Measurements from ENCODE around the gene ETFBKMT.
"Not testable (repeated sequence)": the region's sequence is repeated elsewhere in the genome, so short reads cannot be mapped to it uniquely, and the experiment has no call there.

The ETFBKMT gene

GRCh38 chr12:31682136-31682962 is 22.9 kb downstream of the ETFBKMT start:
- no peak overlapping the region for H3K4me3 ChIP-seq (ENCODE audit: low read length)
- no peak overlapping the region for H3K4me2 ChIP-seq (ENCODE audit: low read depth, low read length)
- H2AFZ ChIP-seq (ENCODE audit: low read length) = no peak overlapping the region
- H3K9ac ChIP-seq (ENCODE audit: low read length) = no peak overlapping the region
- no peaks in the 10 kb centered on the region for H3K79me2 ChIP-seq (ENCODE audit: low read length)
- H3K4me1 ChIP-seq (ENCODE audit: low read length) = 0 out of 2 replicates have a peak, but pooled peaks cover 3% of the 10 kb centered on the region
- no peaks in the 10 kb centered on the region for H3K27me3 ChIP-seq (replicated peaks; ENCODE audit: insufficient read depth, low read length)
- TF ChIP-seq EZH2 (optimal IDR thresholded peaks at IDR 0.05; ENCODE audit: low read depth, low read length) (no peak), EZH2phosphoT487 (IDR thresholded peaks at IDR 0.05; ENCODE audit: low read length) (no peak)
- TF ChIP-seq, protein P1, sequence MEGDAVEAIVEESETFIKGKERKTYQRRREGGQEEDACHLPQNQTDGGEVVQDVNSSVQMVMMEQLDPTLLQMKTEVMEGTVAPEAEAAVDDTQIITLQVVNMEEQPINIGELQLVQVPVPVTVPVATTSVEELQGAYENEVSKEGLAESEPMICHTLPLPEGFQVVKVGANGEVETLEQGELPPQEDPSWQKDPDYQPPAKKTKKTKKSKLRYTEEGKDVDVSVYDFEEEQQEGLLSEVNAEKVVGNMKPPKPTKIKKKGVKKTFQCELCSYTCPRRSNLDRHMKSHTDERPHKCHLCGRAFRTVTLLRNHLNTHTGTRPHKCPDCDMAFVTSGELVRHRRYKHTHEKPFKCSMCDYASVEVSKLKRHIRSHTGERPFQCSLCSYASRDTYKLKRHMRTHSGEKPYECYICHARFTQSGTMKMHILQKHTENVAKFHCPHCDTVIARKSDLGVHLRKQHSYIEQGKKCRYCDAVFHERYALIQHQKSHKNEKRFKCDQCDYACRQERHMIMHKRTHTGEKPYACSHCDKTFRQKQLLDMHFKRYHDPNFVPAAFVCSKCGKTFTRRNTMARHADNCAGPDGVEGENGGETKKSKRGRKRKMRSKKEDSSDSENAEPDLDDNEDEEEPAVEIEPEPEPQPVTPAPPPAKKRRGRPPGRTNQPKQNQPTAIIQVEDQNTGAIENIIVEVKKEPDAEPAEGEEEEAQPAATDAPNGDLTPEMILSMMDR (IDR thresholded peaks at IDR 0.05; ENCODE audit: low read length) = peak; percentile 82
- H3K36me3 ChIP-seq (replicated peaks; ENCODE audit: insufficient read depth, low read length) = no peaks in the 10 kb centered on the region
- no peaks in the 10 kb centered on the region for H4K20me1 ChIP-seq (ENCODE audit: insufficient read depth, low read length)
- no peaks in the 10 kb centered on the region for H3K9me2 ChIP-seq (replicated peaks; ENCODE audit: insufficient read depth, low read length)
- peak; percentile 92 for DNase-seq
- no peaks in the 10 kb centered on the region for H3F3A ChIP-seq (ENCODE audit: insufficient read depth, low read length)
- no peak overlapping the region for H3K27ac ChIP-seq (ENCODE audit: low read length)
- H3K9me3 ChIP-seq (replicated peaks; ENCODE audit: insufficient read depth, low read length) = no peaks in the 10 kb centered on the region

- H3K79me2 ChIP-seq (ENCODE audit: low read length) = no peaks in the 10 kb centered on the region
- H2AFZ ChIP-seq (ENCODE audit: low read length) = no peak overlapping the region
- H3K4me3 ChIP-seq (ENCODE audit: low read length) = no peak overlapping the region
- H3K36me3 ChIP-seq (replicated peaks; ENCODE audit: insufficient read depth, low read length) = no peaks in the 10 kb centered on the region
- H3K9me3 ChIP-seq (replicated peaks; ENCODE audit: insufficient read depth, low read length) = no peaks in the 10 kb centered on the region
- 0 out of 2 replicates have a peak, but pooled peaks cover 3% of the 10 kb centered on the region for H3K4me1 ChIP-seq (ENCODE audit: low read length)
- no peak overlapping the region for H3K27ac ChIP-seq (ENCODE audit: low read length)
- H3F3A ChIP-seq (ENCODE audit: insufficient read depth, low read length) = no peaks in the 10 kb centered on the region
- H3K27me3 ChIP-seq (replicated peaks; ENCODE audit: insufficient read depth, low read length) = no peaks in the 10 kb centered on the region
- no peak overlapping the region for H3K4me2 ChIP-seq (ENCODE audit: low read depth, low read length)
- TF ChIP-seq, protein P1 (IDR thresholded peaks at IDR 0.05; ENCODE audit: low read length) = no peak
- TF ChIP-seq EZH2 (optimal IDR thresholded peaks at IDR 0.05; ENCODE audit: low read depth, low read length) (no peak), EZH2phosphoT487 (IDR thresholded peaks at IDR 0.05; ENCODE audit: low read length) (no peak)
- no peak for DNase-seq
- H3K9ac ChIP-seq (ENCODE audit: low read length) = no peak overlapping the region
- no peaks in the 10 kb centered on the region for H4K20me1 ChIP-seq (ENCODE audit: insufficient read depth, low read length)
- H3K9me2 ChIP-seq (replicated peaks; ENCODE audit: insufficient read depth, low read length) = no peaks in the 10 kb centered on the region
Observed at GRCh38 chr12:31685801-31686200, 26.3 kb downstream of the ETFBKMT start.

DNA sequence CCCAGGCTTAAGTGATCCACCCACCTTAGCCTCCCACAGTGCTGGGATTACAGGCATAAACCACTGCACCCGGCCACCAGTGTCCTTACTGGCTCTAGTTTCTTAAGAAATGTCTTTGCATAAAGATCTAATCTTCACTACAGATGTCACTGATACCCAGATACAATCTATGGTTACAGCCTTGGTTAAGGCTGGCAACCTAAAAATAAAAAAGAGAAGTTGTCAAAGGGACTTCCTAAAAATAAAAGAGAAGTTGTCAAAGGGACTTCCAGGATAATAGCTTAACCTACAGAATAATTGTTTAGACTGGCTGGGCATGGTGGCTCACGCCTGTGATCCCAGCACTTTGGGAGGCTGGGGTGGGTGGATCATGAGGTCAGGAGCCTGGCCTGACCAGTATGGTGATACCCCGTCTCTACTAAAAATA is 27.6 kb downstream of the ETFBKMT start:
- Histone ChIP-seq H3K4me3 (ENCODE audit: low read length) (no peak overlapping the region), H3K27ac (ENCODE audit: low read length) (peak overlapping the region; percentile 53; the same call in 1 of the 2 replicates), H3K27me3 (replicated peaks; ENCODE audit: insufficient read depth, low read length) (no peaks in the 10 kb centered on the region), H3K4me1 (ENCODE audit: low read length) (0 out of 2 replicates have a peak, but pooled peaks cover 3% of the 10 kb centered on the region), H3K9me3 (replicated peaks; ENCODE audit: insufficient read depth, low read length) (no peaks in the 10 kb centered on the region), H3F3A (ENCODE audit: insufficient read depth, low read length) (no peaks in the 10 kb centered on the region), H4K20me1 (ENCODE audit: insufficient read depth, low read length) (no peaks in the 10 kb centered on the region), H3K4me2 (ENCODE audit: low read depth, low read length) (no peak overlapping the region), H2AFZ (ENCODE audit: low read length) (0 out of 2 replicates have a peak overlapping the region, but pooled peaks have one; percentile 17), H3K36me3 (replicated peaks; ENCODE audit: insufficient read depth, low read length) (no peaks in the 10 kb centered on the region), H3K79me2 (ENCODE audit: low read length) (no peaks in the 10 kb centered on the region), H3K9me2 (replicated peaks; ENCODE audit: insufficient read depth, low read length) (no peaks in the 10 kb centered on the region), H3K9ac (ENCODE audit: low read length) (no peak overlapping the region)
- TF ChIP-seq EZH2 (optimal IDR thresholded peaks at IDR 0.05; ENCODE audit: low read depth, low read length) = no peak
- no peak for TF ChIP-seq EZH2phosphoT487 (IDR thresholded peaks at IDR 0.05; ENCODE audit: low read length)
- TF ChIP-seq, protein P1 (IDR thresholded peaks at IDR 0.05; ENCODE audit: low read length) = no peak
- DNase-seq = peak; percentile 7

- H4K20me1 ChIP-seq (ENCODE audit: insufficient read depth, low read length); H3K9me3 ChIP-seq (replicated peaks; ENCODE audit: insufficient read depth, low read length); H3K27ac ChIP-seq (ENCODE audit: low read length); H3K4me3 ChIP-seq (ENCODE audit: low read length); H3K36me3 ChIP-seq (replicated peaks; ENCODE audit: insufficient read depth, low read length); H3K4me1 ChIP-seq (ENCODE audit: low read length); H2AFZ ChIP-seq (ENCODE audit: low read length); DNase-seq; H3K27me3 ChIP-seq (replicated peaks; ENCODE audit: insufficient read depth, low read length); H3K4me2 ChIP-seq (ENCODE audit: low read depth, low read length); H3K9ac ChIP-seq (ENCODE audit: low read length); H3K79me2 ChIP-seq (ENCODE audit: low read length); H3F3A ChIP-seq (ENCODE audit: insufficient read depth, low read length); H3K9me2 ChIP-seq (replicated peaks; ENCODE audit: insufficient read depth, low read length): not testable (repeated sequence)
Observed at GRCh38 chr12:31689921-31690320, 30.4 kb downstream of the ETFBKMT start.
